Calu3 (cell line): Measurements from ENCODE around the gene MIEN1. TPM values are rescaled to one million over a fixed set of nuclear protein-coding genes. Genes with fewer than 3 reads are reported as not detected.

Experiments
- BruUV-seq: library from RNA; stranded (reverse); fragments of 400-500 nt; replicated peaks from 2 replicates; lab custom pipeline; 2021; lab: Mats Ljungman, UMichigan
- CTCF ChIA-PET: fragments of 300-600 bp; sonication (Branson Sonifier 250); formaldehyde crosslinking; loops from one replicate; lab custom pipeline; 2022; ENCODE audit warnings: antibody characterized with exemption; lab: Charles Lee
- DNase-seq: peaks from one replicate; pipeline ENCODE4 v3.0.0; 2022
- H3K27ac Mint-ChIP-seq: one replicate; pipeline ENCODE4 v1.8.0; 2022; ENCODE audit warnings: mixed read lengths; ENCODE audit not compliant: unreplicated experiment
- H3K27me3 Mint-ChIP-seq: one replicate; pipeline ENCODE4 v1.8.0; 2022; ENCODE audit warnings: mixed read lengths; ENCODE audit not compliant: unreplicated experiment
- H3K36me3 Mint-ChIP-seq: one replicate; pipeline ENCODE4 v1.8.0; 2022; ENCODE audit warnings: mild to moderate bottlenecking, moderate library complexity, mixed read lengths; ENCODE audit not compliant: insufficient read depth, unreplicated experiment
- H3K4me1 Mint-ChIP-seq: one replicate; pipeline ENCODE4 v1.8.0; 2022; ENCODE audit warnings: mild to moderate bottlenecking, low read depth, mixed read lengths; ENCODE audit not compliant: unreplicated experiment
- H3K4me3 Mint-ChIP-seq: one replicate; pipeline ENCODE4 v1.8.0; 2022; ENCODE audit warnings: mild to moderate bottlenecking, low read depth, moderate library complexity, mixed read lengths; ENCODE audit not compliant: unreplicated experiment
- H3K9me3 Mint-ChIP-seq: one replicate; pipeline ENCODE4 v1.8.0; 2022; ENCODE audit warnings: low read depth, mixed read lengths; ENCODE audit not compliant: unreplicated experiment
- intact Hi-C: fragments of 100-400 bp; cut with micrococcal nuclease; formaldehyde crosslinking; loops from one replicate; pipeline ENCODE4 v1.10.0; 2022; ENCODE audit not compliant: unreplicated experiment
- total RNA-seq: library from RNA; stranded (reverse); gene quantifications from 2 replicates; pipeline ENCODE4 v1.2.3, GENCODE V29; 2022
- TF ChIP-seq, protein P1 (sequence below): fragments of 200-600 bp; IDR thresholded peaks from one replicate; pipeline ENCODE4 v1.8.0; 2022; ENCODE audit warnings: antibody characterized with exemption; ENCODE audit not compliant: unreplicated experiment

MIEN1 gene
- total RNA-seq, 1 experiment from 2014 or later: 2,121 TPM

DNA sequence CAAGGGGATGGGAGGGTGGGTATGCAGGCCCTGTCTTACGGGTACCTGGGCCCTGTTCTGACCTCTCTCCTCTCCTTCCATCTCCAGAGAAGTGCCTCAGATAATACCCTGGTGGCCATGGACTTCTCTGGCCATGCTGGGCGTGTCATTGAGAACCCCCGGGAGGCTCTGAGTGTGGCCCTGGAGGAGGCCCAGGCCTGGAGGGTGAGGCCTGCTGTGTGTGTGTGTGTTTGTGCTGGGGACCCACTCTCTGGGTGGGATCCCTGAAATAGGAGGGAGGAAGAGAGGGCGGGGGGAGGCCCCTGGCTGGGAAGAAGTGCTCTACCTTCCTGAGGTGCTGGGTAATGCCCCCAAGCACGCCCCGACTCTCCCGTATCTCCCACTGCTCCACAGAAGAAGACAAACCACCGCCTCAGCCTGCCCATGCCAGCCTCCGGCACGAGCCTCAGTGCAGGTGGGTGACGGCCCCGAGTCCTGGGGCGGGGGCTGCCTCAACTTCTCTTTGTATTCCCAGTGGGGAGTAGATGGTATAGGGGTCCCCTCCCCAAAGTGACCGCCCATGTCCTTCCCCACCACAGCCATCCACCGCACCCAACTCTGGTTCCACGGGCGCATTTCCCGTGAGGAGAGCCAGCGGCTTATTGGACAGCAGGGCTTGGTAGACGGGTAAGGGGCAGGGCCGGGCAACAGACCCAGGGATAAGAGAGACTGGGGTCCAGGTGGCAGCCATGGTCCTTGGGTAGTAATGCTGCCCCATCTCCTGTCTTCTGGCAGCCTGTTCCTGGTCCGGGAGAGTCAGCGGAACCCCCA is 15.2 kb upstream of the MIEN1 start:
- Mint-ChIP-seq H3K36me3 (peaks cover 100% of the 10 kb centered on the region), H3K4me1 (peaks cover 32% of the 10 kb centered on the region), H3K27ac (peak overlapping the region; percentile 0), H3K9me3 (no peaks in the 10 kb centered on the region), H3K27me3 (no peaks in the 10 kb centered on the region), H3K4me3 (no peak overlapping the region)
- no peak for DNase-seq
- BruUV-seq: no TSS peak
- intact Hi-C loops: no loop called here
- TF ChIP-seq, protein P1, sequence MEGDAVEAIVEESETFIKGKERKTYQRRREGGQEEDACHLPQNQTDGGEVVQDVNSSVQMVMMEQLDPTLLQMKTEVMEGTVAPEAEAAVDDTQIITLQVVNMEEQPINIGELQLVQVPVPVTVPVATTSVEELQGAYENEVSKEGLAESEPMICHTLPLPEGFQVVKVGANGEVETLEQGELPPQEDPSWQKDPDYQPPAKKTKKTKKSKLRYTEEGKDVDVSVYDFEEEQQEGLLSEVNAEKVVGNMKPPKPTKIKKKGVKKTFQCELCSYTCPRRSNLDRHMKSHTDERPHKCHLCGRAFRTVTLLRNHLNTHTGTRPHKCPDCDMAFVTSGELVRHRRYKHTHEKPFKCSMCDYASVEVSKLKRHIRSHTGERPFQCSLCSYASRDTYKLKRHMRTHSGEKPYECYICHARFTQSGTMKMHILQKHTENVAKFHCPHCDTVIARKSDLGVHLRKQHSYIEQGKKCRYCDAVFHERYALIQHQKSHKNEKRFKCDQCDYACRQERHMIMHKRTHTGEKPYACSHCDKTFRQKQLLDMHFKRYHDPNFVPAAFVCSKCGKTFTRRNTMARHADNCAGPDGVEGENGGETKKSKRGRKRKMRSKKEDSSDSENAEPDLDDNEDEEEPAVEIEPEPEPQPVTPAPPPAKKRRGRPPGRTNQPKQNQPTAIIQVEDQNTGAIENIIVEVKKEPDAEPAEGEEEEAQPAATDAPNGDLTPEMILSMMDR: no peak
- CTCF ChIA-PET: interaction anchor here (0.5 to 161.2 kb wide), 17 partner anchors 18 to 645 kb away, joined by 3 to 42089 read pairs (median 20); partner anchors contain the start of genes ERBB2, GRB7, GSDMA and LRRC3C

DNA sequence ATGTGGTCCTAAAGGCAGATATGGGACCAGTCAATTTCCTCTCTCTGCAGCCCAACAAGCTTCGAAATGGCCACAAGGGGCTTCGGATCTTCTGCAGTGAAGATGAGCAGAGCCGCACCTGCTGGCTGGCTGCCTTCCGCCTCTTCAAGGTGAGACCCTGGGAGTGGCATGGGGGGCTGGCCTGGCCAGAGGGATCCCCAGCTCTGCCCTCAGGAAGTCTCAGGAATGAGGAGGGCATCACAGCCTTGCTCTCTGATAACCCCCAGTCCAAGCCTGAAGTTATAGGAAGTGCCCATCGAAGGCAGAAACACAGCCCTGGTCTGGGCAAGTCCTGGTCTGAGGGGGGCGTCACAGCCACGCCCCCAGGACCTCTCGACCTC is 14.5 kb upstream of the MIEN1 start:
- DNase-seq: no peak
- no peaks in the 10 kb centered on the region for H3K27me3 Mint-ChIP-seq
- TF ChIP-seq, protein P1: no peak
- no peak overlapping the region for H3K4me3 Mint-ChIP-seq
- no TSS peak for BruUV-seq
- H3K4me1 Mint-ChIP-seq: peaks cover 32% of the 10 kb centered on the region
- peaks cover 100% of the 10 kb centered on the region for H3K36me3 Mint-ChIP-seq
- no peak overlapping the region for H3K27ac Mint-ChIP-seq
- intact Hi-C loops: no loop called here
- CTCF ChIA-PET: interaction anchor here (0.6 to 161.2 kb wide), 22 partner anchors 17 to 260 kb away, joined by 3 to 42089 read pairs (median 6); partner anchors contain the start of genes ERBB2, GRB7, LRRC3C and MIEN1
- no peaks in the 10 kb centered on the region for H3K9me3 Mint-ChIP-seq

DNA sequence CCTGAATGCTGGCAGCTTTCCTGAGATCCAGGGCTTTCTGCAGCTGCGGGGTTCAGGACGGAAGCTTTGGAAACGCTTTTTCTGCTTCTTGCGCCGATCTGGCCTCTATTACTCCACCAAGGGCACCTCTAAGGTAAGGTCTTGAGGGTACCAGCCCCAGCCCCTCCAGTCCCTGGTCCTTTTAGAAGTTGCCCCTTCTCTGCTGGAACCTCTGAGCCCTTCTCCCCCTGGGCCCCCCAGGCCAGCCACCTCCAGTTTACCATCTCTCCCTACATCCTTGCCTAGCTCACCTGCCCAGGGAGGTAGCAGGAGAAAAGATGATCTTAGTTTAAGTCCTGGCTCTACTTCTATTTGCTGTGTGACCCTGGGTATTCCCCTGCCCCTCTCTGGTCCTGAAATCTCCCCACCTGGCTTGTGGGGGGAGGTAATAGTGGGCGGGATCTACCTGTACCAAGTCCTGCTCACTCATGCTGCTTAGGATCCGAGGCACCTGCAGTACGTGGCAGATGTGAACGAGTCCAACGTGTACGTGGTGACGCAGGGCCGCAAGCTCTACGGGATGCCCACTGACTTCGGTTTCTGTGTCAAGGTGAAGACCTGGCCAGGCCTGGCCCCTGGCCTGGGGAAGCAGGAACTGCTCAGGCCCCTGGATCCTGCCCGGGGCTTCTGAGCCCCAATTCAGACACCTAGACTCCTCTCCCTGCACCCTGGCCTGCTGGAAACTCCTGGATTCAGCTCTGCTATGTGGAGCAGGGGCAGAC is 13.9 kb upstream of the MIEN1 start:
- CTCF ChIA-PET: interaction anchor here (0.6 to 161.2 kb wide), 31 partner anchors 17 to 268 kb away, joined by 3 to 42089 read pairs (median 5); partner anchors contain the start of genes ERBB2, GRB7, LRRC3C and MIEN1
- no TSS peak for BruUV-seq

More for the DNA sequence above, 13.9 kb upstream of the MIEN1 start:
- TF ChIP-seq, protein P1: no peak
- Mint-ChIP-seq H3K27ac (peak overlapping the region; percentile 9), H3K27me3 (no peaks in the 10 kb centered on the region), H3K36me3 (peaks cover 100% of the 10 kb centered on the region), H3K9me3 (no peaks in the 10 kb centered on the region), H3K4me3 (no peak overlapping the region), H3K4me1 (peaks cover 34% of the 10 kb centered on the region)
- DNase-seq: peak; percentile 72
- intact Hi-C loops: no loop called here
